HCT116 (cell line): Measurements from ENCODE around the gene BRIP1. TPM values are rescaled to one million over a fixed set of nuclear protein-coding genes. Genes with fewer than 3 reads are reported as not detected.

Experiments used
- ATAC-seq: fragments of 200-7000 bp; cut with Tn5 transposase; 2 replicates; pipeline ENCODE4 v1.9.1; 2020; ENCODE audit warnings: mild to moderate bottlenecking, moderate library complexity
- BruUV-seq: library from RNA; stranded (reverse); fragments of 400-500 nt; replicated peaks from 2 replicates; lab custom pipeline; 2021; lab: Mats Ljungman, UMichigan
- CTCF ChIA-PET: fragments of 300-600 bp; sonication (Branson Sonifier 250); formaldehyde crosslinking; loops from one replicate; lab custom pipeline; 2021; ENCODE audit warnings: antibody characterized with exemption; lab: Charles Lee
- POLR2A ChIA-PET: fragments of 300-600, 350-600 bp; sonication (Branson Sonifier 250); formaldehyde crosslinking; loops from one replicate; lab custom pipeline; 2021; ENCODE audit warnings: antibody characterized with exemption; lab: Charles Lee
- RAD21 ChIA-PET, 2 experiments: fragments of 300-600 bp; sonication (Branson Sonifier 250); formaldehyde crosslinking; loops; one replicate each; lab custom pipeline; 2023; ENCODE audit warnings: low total read pairs in 2 of 2; ENCODE audit not compliant: uncharacterized antibody in 2 of 2, unreplicated experiment in 2 of 2, low non-redundant PET in 1 of 2; lab: Charles Lee
- DNase-seq: peaks from one replicate; pipeline ENCODE4 v3.0.0-alpha.2; 2010; ENCODE audit warnings: low read depth, low spot score
- H2AFZ ChIP-seq: fragments of 200-600 bp; shearing (Covaris generic), sonication (generic); 2 replicates; pipeline ENCODE4 v1.6.1; 2017; ENCODE audit warnings: low read depth, mixed run types, mixed read lengths, antibody characterized with exemption, low read length; ENCODE audit not compliant: poor library complexity, severe bottlenecking
- H3K27ac ChIP-seq: 2 replicates; pipeline ENCODE4 v1.5.1; 2012; ENCODE audit warnings: low read depth, low read length
- H3K27me3 ChIP-seq: fragments of 200-600 bp; sonication (generic); 2 replicates; pipeline ENCODE4 v1.6.1; 2016; ENCODE audit warnings: mixed run types, low read length, mixed read lengths; ENCODE audit not compliant: insufficient read depth
- H3K36me3 ChIP-seq, 2 experiments: fragments of 200-500 bp in 1 of 2; fragments of 200-600 bp in 1 of 2; sonication (Bioruptor generic) in 1 of 2; sonication (generic) in 1 of 2; 2 replicates each; pipeline versions ENCODE4 v1.5.1 to v1.6.1; 2014 to 2016; ENCODE audit warnings: low read length in 2 of 2, inconsistent platforms in 1 of 2, mixed read lengths in 1 of 2, mixed run types in 1 of 2; ENCODE audit not compliant: insufficient read depth in 2 of 2, control insufficient read depth in 1 of 2
- H3K4me1 ChIP-seq, 2 experiments: fragments of 200-600 bp in 1 of 2; sonication (generic) in 1 of 2; 2 replicates each; pipeline versions ENCODE4 v1.5.1 to v1.6.1; 2012 to 2017; ENCODE audit warnings: low read length in 2 of 2, inconsistent platforms in 1 of 2, mild to moderate bottlenecking in 1 of 2, mixed read lengths in 1 of 2, mixed run types in 1 of 2, moderate library complexity in 1 of 2; ENCODE audit not compliant: insufficient read depth in 2 of 2, control insufficient read depth in 1 of 2
- H3K4me2 ChIP-seq: fragments of 200-600 bp; sonication (generic); 2 replicates; pipeline ENCODE4 v1.6.1; 2017; ENCODE audit warnings: mixed run types, low read length, mixed read lengths
- H3K4me3 ChIP-seq, 2 experiments: fragments of 200-600 bp in 1 of 2; sonication (generic) in 1 of 2; replicated peaks in 1 of 2; 2 replicates each; pipeline ENCODE4 v1.5.1; 2011 to 2016; ENCODE audit warnings: low read length in 2 of 2, control low read depth in 1 of 2, low read depth in 1 of 2, mild to moderate bottlenecking in 1 of 2, mixed read lengths in 1 of 2, mixed run types in 1 of 2
- H3K79me2 ChIP-seq: fragments of 200-600 bp; sonication (generic); 2 replicates; pipeline ENCODE4 v1.6.1; 2017; ENCODE audit warnings: mild to moderate bottlenecking, mixed run types, low read length, moderate library complexity, mixed read lengths; ENCODE audit not compliant: insufficient read depth
- H3K9ac ChIP-seq: fragments of 200-600 bp; sonication (generic); 2 replicates; pipeline ENCODE4 v1.6.1; 2016; ENCODE audit warnings: low read length, mixed read lengths
- H3K9me2 ChIP-seq: fragments of 200-600 bp; sonication (generic), shearing (Covaris generic); 2 replicates; pipeline ENCODE4 v1.6.1; 2017; ENCODE audit warnings: mixed run types, mild to moderate bottlenecking, moderate library complexity; ENCODE audit not compliant: insufficient read depth
- H3K9me3 ChIP-seq, 2 experiments: fragments of 200-500 bp in 1 of 2; fragments of 200-600 bp in 1 of 2; sonication (Bioruptor generic) in 1 of 2; sonication (generic) in 1 of 2; 2 replicates each; pipeline ENCODE4 v1.6.1; 2014 to 2017; ENCODE audit warnings: low read length in 2 of 2, mixed read lengths in 2 of 2, inconsistent platforms in 1 of 2, low read depth in 1 of 2, mild to moderate bottlenecking in 1 of 2, mixed run types in 1 of 2, moderate library complexity in 1 of 2; ENCODE audit not compliant: control insufficient read depth in 1 of 2, insufficient read depth in 1 of 2
- H4K20me1 ChIP-seq: fragments of 200-600 bp; sonication (generic), shearing (Covaris generic); 2 replicates; pipeline ENCODE4 v1.6.1; 2017; ENCODE audit warnings: mixed run types, mild to moderate bottlenecking, moderate library complexity; ENCODE audit not compliant: insufficient read depth
- CEBPB ChIP-seq: IDR thresholded peaks from 2 replicates; pipeline ENCODE4 v1.6.1; 2012; ENCODE audit warnings: low read depth
- EGR1 ChIP-seq: IDR thresholded peaks from 2 replicates; pipeline ENCODE4 v1.6.1; 2012; ENCODE audit warnings: low read depth
- EZH2 ChIP-seq: fragments of 200-600 bp; sonication (generic); IDR thresholded peaks from 2 replicates; pipeline ENCODE4 v1.6.1; 2017; ENCODE audit warnings: antibody characterized with exemption, mixed run types
- JUND ChIP-seq: IDR thresholded peaks from 2 replicates; pipeline ENCODE4 v1.6.1; 2012
- POLR2AphosphoS5 ChIP-seq: IDR thresholded peaks from 2 replicates; pipeline ENCODE4 v1.6.1; 2011; ENCODE audit warnings: mild to moderate bottlenecking, low read depth, low read length, moderate library complexity
- SIN3A ChIP-seq: IDR thresholded peaks from 2 replicates; pipeline ENCODE4 v1.6.1; 2012; ENCODE audit warnings: low read depth
- SP1 ChIP-seq: IDR thresholded peaks from 2 replicates; pipeline ENCODE4 v1.6.1; 2012; ENCODE audit warnings: low read depth
- SRF ChIP-seq: IDR thresholded peaks from 2 replicates; pipeline ENCODE4 v1.6.1; 2012; ENCODE audit warnings: low read depth
- YY1 ChIP-seq: IDR thresholded peaks from 2 replicates; pipeline ENCODE4 v1.6.1; 2011; ENCODE audit warnings: low read length, low read depth, moderate library complexity, mild to moderate bottlenecking; ENCODE audit not compliant: insufficient replicate concordance; ENCODE audit errors: extremely low read depth
- intact Hi-C: fragments of 100-400 bp; cut with micrococcal nuclease; formaldehyde crosslinking; loops from 2 replicates; pipeline ENCODE4 v1.10.0; 2022
- total RNA-seq: library from RNA; stranded (reverse); gene quantifications from one replicate; pipeline ENCODE4 v1.2.1, GENCODE V29; 2021; ENCODE audit not compliant: unreplicated experiment
- TF ChIP-seq, protein P1 (sequence below): IDR thresholded peaks from 2 replicates; pipeline ENCODE4 v1.6.1; 2012
- TF ChIP-seq, protein P2 (sequence below): IDR thresholded peaks from 2 replicates; pipeline ENCODE4 v1.6.1; 2012; ENCODE audit warnings: low read depth

BRIP1 gene
- total RNA-seq, 1 experiment from 2014 or later, result 22.2 TPM

DNA sequence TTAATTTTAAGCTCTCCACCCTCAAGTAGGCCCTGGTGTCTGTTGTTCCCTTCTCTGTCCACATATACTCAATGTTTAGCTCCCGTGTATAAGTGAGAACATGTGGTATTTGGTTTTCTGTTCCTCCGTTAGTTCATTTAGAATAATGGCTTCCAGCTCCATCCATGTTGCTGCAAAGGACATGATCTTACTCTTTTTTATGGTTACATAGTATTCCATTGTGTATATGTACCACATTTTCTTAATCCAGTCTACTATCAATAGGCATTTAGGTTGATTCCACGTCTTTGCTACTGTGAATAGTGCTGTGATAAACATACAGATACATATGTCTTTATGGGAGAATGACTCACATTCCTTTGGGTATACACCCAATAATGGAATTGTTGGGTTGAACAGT is 160.9 kb downstream of the BRIP1 start:
- no peak overlapping the region for H3K4me3 ChIP-seq
- H3K79me2 ChIP-seq, result no peaks in the 10 kb centered on the region
- DNase-seq (no peak), ATAC-seq (no peak)
- peaks cover 7 to 27% of the 10 kb centered on the region in 2 experiments; a peak in 3 of 4 replicates for H3K9me3 ChIP-seq
- no peaks in the 10 kb centered on the region for H3K9me2 ChIP-seq
- H3K9ac ChIP-seq, result no peak overlapping the region
- no peak overlapping the region for H2AFZ ChIP-seq
- BruUV-seq, result no TSS peak
- no peaks in the 10 kb centered on the region for H3K27me3 ChIP-seq
- H4K20me1 ChIP-seq, result no peaks in the 10 kb centered on the region
- no peak overlapping the region for H3K27ac ChIP-seq
- CTCF ChIA-PET, result no interaction called here
- TF ChIP-seq SRF (no peak), SIN3A (no peak), YY1 (no peak), POLR2AphosphoS5 (no peak), EZH2 (no peak), JUND (no peak), SP1 (no peak), EGR1 (no peak), CEBPB (no peak)
- TF ChIP-seq, protein P1, sequence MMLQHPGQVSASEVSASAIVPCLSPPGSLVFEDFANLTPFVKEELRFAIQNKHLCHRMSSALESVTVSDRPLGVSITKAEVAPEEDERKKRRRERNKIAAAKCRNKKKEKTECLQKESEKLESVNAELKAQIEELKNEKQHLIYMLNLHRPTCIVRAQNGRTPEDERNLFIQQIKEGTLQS, result no peak
- TF ChIP-seq, protein P2, sequence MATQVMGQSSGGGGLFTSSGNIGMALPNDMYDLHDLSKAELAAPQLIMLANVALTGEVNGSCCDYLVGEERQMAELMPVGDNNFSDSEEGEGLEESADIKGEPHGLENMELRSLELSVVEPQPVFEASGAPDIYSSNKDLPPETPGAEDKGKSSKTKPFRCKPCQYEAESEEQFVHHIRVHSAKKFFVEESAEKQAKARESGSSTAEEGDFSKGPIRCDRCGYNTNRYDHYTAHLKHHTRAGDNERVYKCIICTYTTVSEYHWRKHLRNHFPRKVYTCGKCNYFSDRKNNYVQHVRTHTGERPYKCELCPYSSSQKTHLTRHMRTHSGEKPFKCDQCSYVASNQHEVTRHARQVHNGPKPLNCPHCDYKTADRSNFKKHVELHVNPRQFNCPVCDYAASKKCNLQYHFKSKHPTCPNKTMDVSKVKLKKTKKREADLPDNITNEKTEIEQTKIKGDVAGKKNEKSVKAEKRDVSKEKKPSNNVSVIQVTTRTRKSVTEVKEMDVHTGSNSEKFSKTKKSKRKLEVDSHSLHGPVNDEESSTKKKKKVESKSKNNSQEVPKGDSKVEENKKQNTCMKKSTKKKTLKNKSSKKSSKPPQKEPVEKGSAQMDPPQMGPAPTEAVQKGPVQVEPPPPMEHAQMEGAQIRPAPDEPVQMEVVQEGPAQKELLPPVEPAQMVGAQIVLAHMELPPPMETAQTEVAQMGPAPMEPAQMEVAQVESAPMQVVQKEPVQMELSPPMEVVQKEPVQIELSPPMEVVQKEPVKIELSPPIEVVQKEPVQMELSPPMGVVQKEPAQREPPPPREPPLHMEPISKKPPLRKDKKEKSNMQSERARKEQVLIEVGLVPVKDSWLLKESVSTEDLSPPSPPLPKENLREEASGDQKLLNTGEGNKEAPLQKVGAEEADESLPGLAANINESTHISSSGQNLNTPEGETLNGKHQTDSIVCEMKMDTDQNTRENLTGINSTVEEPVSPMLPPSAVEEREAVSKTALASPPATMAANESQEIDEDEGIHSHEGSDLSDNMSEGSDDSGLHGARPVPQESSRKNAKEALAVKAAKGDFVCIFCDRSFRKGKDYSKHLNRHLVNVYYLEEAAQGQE, result no peak
- POLR2A ChIA-PET, result no interaction called here
- intact Hi-C loops, result no loop called here
- RAD21 ChIA-PET, result no interaction called here
- no peak overlapping the region for H3K4me2 ChIP-seq
- 0 out of 4 replicates have a peak, but pooled peaks cover 0 to 1% of the 10 kb centered on the region in 2 experiments for H3K36me3 ChIP-seq
- H3K4me1 ChIP-seq, result no peaks in the 10 kb centered on the region
